NOMO-1 treated with DMSO at 0.1 percent for 48 hours (cell line): ENCODE data around the gene AUTS2.

ENCODE experiments used
- DNase-seq: peaks from one replicate; lab custom pipeline; 2025; ENCODE audit not compliant: unreplicated experiment; lab: John Stamatoyannopoulos, UW

AUTS2 gene

DNA sequence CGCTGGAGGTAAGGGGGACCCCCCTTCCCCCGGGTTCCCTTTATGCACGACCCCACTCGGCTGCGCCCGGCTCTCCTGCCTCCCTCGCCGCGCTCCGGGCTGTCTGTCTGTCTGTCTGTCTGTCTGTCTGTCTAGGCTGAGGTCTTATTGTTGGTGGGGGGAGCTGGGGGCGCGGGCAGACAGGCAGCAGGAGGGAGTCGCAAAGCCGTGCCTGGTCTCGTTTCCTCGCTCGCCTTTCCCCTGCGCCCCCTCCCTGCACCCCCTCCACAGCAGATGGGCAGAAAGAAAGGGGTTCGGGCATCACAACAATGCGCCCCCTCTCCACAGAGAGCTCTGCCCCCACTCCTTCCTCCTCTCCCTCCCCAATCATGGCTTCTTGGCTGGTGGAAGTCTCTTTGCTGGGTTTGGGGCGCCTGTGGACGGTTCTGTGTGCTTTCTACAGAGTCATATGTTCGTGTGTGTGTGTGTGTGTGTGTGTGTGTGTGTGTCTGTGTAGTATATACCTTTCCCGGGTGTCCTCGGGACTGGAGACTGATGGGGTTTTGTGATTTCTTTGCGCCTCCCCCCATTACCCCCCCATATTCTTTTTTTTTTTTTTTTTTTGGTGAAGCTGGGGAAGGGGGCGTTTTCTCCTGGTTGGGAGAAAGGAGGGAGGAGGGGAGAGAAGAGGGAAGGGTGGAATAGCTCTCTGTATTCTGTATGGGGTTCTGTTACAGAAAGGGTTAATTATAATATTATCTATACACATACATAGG is 1.9 kb downstream of the AUTS2 start:
- DNase-seq, result no peak

DNA sequence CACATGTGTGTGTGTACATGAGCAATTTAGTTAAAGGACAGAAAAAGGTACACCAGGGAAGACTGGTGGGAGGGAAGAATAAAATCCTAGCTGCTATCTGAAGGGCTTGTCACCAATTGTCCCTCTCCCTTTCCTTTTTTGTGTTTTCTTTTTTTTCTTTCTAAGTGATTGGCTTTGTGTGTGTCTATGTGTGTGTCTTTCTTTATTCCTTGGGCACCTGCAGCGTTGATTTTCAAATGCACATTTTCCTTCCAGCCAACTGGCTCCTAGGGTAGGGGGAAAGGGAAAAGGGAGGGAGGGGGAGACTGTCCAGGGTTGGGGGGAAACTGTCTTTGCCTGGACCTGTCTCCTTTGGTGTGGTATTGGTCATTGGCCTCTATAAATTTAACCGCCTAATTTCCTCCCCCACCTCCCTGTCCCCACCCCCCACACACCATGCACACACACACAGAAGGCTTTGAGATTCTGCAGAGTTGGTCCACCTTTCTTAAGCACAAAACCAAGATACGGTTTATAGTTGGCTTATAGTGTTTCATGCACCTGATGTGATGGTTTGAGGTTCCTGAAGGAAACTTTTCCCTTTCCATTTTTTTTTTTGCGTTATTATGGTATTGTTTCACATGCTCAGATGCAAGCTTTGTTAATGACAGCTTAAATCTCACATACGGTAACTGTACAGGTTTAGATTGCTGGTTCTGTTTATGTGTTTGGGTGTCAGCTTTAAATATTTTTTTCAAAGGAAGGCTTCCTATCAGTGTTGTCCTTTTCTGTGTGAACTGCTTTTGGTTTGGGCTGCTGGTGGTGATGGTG is 2.6 kb downstream of the AUTS2 start:
- no peak for DNase-seq

DNA sequence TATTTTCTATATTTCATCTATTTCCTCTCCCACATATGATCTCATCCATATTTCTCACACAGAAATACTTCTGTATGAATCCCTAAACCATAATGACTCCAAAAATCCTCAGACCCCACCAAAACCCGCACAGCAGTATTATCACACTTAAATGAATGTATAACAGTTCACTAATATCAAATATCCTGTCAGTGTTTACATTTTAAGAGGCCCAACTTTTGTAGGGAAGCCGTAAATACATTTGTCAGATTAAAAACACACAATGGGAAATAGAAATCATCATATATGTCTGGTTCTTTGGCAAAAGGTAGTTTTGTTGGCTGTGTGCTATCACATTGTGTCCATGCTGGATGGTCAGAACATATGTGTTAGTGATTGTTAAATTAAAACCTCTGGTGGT is 4.2 kb downstream of the AUTS2 start:
- no peak for DNase-seq

DNA sequence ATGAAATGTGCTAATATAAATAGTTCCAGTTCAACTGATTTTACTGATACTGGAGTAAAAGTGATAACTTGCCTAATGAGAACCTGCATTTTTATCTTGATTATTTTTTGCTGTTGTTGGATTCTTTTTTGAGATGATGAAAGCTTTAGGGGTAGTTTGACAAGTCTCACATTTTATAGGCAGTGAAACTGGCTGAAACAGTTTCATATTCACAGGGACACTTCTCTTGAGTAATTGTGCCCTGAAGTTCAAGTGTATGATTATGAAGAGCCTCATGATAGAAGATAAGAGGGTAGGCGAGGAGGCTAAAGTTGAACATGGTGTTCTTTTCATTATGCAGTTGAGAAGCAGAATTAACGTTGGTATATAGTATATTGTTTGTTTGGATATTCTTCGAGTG is 5.1 kb downstream of the AUTS2 start:
- no peak for DNase-seq

- DNase-seq, result no peak
Measured at GRCh38 chr7:69603937-69604494, 5.7 kb downstream of the AUTS2 start.

GRCh38 chr7:69605070-69605469 is 6.8 kb downstream of the AUTS2 start:
- DNase-seq, result no peak

GRCh38 chr7:69605546-69605945 is 7.3 kb downstream of the AUTS2 start:
- DNase-seq, result no peak

DNA sequence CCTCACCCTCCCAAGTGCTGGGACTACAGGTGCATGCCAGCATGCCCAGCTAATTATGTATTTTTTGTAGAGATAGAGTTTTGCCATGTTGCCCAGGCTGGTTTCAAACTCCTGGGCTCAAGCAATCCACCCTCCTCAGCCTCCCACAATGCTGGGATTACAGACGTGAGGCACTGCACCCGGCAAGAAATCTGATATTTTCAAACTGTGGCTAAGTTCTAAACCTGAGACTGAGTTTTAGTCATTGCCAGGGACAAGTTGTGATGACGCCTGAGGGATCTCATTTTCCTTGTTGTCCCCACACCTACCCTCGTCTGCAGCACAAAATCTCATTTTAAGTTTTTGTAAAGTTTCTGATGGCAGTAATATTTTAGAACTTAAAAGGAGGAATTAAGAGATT is 9.8 kb downstream of the AUTS2 start:
- no peak for DNase-seq

- DNase-seq, result no peak
Measured at GRCh38 chr7:69608878-69609277, 10.6 kb downstream of the AUTS2 start.

DNA sequence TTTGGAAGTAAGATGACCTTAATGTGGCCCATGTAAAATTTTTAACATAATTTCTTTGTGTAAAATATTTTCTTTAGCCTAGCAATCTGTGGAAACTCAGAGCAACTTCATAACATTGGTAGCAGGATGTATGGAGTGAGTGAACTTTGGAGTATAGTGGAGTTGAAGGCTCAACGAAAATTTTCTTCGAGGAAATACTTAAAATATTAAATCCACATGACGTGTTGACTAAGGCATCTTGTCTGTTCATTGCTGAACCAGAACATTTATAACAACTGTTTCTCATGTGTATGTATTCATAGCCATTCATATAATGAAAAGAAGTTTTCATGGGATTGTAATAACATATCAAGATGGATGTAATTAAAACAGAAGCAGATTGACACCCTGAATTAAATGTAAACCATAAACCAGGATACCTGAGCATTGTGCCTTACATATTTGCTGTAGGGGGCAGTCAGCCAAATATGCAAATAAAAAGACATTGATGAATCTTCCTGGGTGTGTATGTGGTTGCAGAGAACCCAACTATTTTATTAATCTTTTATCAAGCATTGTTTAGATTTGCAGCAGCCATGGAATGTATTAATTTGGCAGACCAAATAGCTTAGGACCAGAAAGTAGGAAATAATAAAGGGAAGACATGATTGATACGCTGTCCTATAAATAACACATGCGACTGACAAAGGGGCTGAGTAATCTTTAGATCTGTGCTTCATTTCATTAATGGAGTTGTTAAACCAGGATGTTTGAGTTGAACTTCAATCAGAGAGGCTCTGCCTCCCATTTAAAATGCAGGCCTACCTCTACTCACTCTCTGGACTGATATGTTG is 11.5 kb downstream of the AUTS2 start:
- DNase-seq, result no peak

GRCh38 chr7:69610374-69611084 is 12.3 kb downstream of the AUTS2 start:
- DNase-seq, result no peak

DNA sequence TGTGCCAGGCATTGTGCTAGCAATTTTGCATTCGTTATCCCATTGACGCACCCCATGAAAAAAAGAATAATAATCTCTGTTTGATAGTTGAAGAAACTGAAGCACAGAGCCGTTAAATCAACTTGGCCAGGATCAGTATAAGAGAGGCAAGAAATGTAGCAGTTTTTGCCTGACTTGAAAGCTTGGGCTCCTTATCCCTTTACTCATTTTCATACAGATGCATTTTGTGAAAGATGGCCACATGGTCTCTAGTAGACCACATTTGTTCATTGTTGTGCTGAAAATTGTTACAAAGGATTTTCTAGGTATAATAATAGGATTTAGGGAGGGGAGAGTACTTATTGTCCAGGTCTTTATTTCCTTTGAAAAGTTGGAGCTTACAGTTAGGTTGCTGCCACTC is 14.7 kb downstream of the AUTS2 start:
- DNase-seq, result no peak

GRCh38 chr7:69613846-69614245 is 15.6 kb downstream of the AUTS2 start:
- DNase-seq, result no peak

- no peak for DNase-seq
Measured at GRCh38 chr7:69615685-69616084, 17.4 kb downstream of the AUTS2 start.

GRCh38 chr7:69617364-69617763 is 19.1 kb downstream of the AUTS2 start:
- no peak for DNase-seq

- DNase-seq, result no peak
Measured at GRCh38 chr7:69619054-69619453, 20.8 kb downstream of the AUTS2 start.

GRCh38 chr7:69619635-69620034 is 21.4 kb downstream of the AUTS2 start:
- DNase-seq, result no peak

DNA sequence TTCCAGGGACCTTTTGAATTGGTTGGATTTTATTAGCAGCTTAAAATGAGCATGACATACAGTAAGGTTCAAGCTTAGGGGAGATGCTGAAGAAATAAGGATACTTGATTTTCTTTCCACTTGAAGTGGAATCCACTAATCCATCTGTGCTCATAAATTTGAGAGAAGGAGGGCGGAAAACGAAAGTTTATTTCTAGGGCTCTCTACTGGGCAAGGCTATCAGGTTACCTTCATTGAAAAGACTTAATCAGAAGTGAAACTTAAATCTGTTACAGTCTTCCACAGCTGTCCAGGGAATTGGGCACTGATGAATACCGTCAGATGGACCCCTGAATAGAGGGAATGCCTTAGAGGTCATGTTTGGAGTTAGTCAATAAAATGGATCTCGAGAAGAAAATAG is 21.8 kb downstream of the AUTS2 start:
- DNase-seq, result no peak

- DNase-seq, result no peak
Measured at GRCh38 chr7:69620650-69621049, 22.4 kb downstream of the AUTS2 start.

- DNase-seq, result no peak
Measured at GRCh38 chr7:69622014-69622835, 23.9 kb downstream of the AUTS2 start.
